Gastroesophageal sphincter (tissue), 3 donors: Measurements from ENCODE around the gene ZC3H8.

Experiments used
- EP300 ChIP-seq: sonication (generic); formaldehyde crosslinking; IDR thresholded peaks from one replicate; pipeline ENCODE4 v1.6.1; 2017; ENCODE audit warnings: antibody characterized with exemption, mild to moderate bottlenecking
- POLR2A ChIP-seq, 2 donors: fragments of 450-650 bp; IDR thresholded peaks; one replicate each; pipeline ENCODE4 v1.6.1; 2017; ENCODE audit warnings: antibody characterized with exemption in 2 of 2, mild to moderate bottlenecking in 2 of 2, moderate library complexity in 1 of 2
- TF ChIP-seq, protein P1 (sequence below), 4 experiments: fragments of 200-600 bp in 2 of 4; fragments of 450-650 bp in 2 of 4; sonication (generic) in 1 of 4; IDR thresholded peaks; one replicate each; pipeline ENCODE4 v1.5.1; 2017 to 2019; ENCODE audit warnings: antibody characterized with exemption in 4 of 4, mild to moderate bottlenecking in 2 of 4, moderate library complexity in 2 of 4

GRCh38 chr2:112268547-112268946 lies 13.7 kb upstream of the ZC3H8 start:
- TF ChIP-seq POLR2A (IDR thresholded peaks at IDR 0.05) (no peak), EP300 (no peak)
- TF ChIP-seq, protein P1, sequence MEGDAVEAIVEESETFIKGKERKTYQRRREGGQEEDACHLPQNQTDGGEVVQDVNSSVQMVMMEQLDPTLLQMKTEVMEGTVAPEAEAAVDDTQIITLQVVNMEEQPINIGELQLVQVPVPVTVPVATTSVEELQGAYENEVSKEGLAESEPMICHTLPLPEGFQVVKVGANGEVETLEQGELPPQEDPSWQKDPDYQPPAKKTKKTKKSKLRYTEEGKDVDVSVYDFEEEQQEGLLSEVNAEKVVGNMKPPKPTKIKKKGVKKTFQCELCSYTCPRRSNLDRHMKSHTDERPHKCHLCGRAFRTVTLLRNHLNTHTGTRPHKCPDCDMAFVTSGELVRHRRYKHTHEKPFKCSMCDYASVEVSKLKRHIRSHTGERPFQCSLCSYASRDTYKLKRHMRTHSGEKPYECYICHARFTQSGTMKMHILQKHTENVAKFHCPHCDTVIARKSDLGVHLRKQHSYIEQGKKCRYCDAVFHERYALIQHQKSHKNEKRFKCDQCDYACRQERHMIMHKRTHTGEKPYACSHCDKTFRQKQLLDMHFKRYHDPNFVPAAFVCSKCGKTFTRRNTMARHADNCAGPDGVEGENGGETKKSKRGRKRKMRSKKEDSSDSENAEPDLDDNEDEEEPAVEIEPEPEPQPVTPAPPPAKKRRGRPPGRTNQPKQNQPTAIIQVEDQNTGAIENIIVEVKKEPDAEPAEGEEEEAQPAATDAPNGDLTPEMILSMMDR (IDR thresholded peaks at IDR 0.05), result no peak
